Limb (tissue), 2 donors: ENCODE data around the gene MRPL2.
"Not testable (repeated sequence)": the region's sequence is repeated elsewhere in the genome, so short reads cannot be mapped to it uniquely, and the experiment has no call there.

Experiments used
- DNase-seq, 2 donors: peaks; one replicate each; pipeline ENCODE4 v3.0.0-alpha.2; 2016; ENCODE audit errors: extremely low spot score in 2 of 2

The MRPL2 gene

DNA sequence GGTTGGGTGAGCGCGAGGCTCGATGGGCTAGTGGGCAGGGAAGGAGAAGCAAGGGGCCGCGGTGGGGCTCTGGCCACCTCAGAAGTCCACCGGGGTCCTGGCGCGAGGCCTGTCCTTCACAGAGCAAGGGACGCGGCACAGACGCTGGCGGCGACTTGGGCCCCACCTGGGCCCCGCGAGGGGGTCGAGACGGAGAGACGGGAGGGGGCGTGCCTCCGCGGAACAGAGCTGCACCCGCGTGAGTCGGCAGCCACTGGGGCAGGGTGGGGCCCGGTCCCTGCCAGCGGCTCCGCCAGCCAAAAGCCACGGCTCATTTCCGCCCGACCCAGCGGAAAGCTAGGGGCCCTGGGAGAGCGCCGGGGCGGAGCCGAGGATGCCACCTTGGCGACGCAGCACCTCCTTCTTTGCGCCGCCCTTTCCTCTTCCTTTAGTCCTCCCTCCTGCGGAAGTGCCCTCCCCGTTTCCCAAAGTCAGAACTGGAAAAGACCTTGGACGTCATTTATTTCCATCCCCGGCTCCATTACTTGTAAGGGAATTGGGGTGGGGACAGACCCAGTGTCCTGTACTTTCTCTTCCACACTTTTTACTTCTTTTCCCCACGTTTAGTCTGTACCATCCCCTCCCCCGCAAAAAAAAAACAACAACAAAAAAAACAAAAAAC lies 5.6 kb downstream of the MRPL2 start, which contains the start of gene CUL7:
Gene CUL7 (minus strand): TSS at position 307 of the 661 bp plus-strand sequence. CDS start 1,063 bp downstream, outside the sequence.
- peak; percentile 95 to 97 for DNase-seq

DNA sequence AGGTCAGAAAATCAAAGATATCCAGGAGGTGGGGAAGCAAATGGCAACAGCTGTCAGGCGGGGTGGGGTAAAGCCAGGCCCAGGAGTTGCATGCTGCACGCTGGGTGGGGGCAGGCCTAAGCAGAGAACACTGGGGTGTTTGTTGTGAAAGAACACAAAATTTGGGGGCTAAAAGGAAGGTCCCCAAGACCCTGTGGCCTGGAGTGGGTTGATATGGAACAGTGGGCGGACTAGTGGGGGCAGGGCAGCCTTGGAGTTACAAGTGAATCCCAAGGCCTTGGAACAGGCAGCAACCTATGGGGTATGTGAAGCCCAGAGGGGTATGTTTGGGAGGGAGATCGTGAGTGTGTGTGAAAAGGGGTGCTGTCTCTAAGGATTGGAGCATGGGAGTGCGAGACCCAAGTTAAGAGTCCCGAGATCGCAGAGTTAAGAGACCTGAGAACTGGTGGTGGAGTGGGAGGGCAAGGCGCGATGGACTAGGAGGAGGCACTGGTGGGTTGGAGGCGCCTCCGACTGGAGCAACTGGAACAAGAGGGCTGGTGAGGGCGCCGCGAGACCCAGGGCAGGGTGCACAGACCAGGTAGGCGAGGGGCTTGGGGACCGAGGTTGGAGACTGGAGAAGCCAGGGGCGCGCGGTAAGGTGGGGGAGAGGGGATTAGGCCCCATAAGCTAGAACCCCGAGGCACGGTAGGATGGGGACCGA lies 6.2 kb downstream of the MRPL2 start:
- DNase-seq = peak in 1 of 2 donors; percentile 58

DNA sequence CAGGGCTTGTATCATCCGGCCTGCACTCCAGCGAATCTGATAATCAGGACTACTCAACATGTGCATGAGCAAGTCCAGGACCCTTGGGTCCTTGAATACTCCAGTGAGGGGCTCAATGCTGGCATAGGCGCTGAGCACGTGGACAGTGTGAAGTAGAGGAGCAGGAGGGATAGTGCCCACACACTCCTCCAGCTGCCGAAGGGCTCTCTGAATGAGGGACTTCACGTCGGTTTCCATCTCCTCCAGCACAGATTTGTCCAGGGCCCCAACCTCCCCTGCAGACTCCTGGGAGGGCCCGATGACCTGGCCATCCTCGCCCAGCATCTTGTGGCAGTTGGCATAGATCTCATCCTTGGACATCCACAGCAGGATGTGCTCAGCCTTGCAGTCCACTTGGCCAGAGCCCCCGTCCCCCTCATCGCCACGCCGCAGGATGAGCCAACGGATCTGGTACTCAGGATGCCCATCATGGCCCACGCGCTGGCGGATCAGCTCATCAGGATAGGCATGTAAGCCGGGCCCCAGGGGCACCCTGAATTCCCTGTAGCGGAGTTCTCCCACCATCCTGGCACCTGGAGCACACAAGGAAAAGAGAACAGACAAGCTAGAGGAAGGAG lies 6.9 kb downstream of the MRPL2 start:
- no peak for DNase-seq

DNA sequence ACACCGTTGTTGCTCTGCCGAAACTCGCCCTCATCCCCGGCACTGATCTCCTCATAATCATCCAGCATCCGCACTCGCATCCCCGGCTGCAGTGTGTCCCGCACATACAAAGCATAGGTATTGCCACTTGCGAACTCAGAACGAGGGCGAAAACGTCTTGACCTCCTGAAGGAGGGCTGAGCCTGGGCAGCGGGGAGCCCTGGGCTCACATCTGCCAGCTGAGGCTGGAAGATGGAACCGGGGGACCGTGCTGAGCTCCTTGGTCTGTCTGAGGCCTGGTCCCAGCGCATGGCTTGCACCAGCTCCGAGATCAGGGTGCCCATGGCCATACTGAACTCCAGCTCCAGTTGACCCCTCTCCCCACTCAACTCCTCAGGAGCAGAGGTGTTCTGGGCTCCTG lies 8.3 kb downstream of the MRPL2 start:
- no peak for DNase-seq

DNA sequence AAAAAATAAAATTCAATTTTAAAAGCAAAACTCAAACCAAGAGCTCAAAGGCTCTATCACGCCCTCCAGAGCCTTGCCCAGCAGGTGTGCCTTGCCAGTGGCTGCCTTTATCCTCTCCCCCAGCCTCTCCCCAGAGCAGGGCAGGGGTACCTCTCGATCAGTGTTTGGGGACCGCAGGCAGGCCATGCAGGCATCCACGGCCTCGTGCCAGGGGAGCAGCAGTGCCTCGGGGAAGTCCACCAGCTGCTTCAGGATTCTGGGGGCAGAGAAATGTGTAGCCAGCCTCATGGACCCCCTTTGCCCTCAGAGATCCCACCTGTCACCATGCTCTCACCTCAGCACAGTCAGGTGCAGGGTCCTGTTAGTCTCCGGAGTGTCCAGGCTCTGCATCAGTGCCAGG lies 11.2 kb downstream of the MRPL2 start:
- DNase-seq = no peak

DNA sequence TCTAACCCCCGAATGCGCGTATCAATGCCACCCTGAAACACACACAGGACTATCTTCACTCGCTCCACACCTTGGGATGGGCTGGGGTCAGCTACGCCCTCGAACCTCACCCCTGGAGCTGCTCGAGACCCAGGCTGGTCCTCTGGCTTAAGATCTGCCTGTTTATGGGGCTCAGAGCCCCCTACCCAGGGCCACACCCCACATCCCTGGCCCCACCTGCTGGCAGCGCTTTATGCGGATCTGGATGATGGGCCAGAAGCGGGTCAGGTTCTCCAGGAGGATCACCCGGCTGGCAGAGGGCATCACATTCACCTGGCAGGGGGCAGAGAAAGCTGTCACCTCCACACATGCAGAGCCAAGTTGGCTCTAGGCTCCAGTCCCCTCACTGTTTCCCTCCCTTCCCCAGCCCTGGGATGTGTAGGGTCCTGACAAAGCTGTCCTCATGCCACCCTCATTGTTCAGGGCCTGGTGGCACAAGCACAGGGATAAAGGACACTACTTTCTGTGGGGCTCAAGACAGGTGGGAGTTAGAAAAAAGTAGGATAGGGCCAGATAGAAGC lies 13.8 kb downstream of the MRPL2 start:
- no peak for DNase-seq

DNA sequence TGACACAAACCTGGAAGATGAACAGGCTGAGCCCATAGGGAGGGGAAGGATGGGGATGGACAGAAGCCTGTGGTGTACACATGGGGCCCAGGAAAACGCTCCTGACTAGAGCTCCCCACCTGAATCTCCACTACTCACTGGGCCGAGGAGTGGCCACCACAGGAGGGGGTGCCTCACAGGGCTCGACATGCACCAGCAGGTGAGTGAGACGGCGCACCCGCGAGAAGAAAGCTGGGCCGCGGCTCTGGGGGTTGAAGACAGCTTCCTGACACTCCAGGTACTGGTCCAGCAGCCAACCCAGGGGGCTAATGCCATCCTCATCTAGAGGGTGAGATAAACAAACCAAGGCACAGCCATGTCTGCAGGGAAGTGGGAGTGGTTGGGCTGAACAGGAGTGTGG lies 15.9 kb downstream of the MRPL2 start:
- DNase-seq = no peak

DNA sequence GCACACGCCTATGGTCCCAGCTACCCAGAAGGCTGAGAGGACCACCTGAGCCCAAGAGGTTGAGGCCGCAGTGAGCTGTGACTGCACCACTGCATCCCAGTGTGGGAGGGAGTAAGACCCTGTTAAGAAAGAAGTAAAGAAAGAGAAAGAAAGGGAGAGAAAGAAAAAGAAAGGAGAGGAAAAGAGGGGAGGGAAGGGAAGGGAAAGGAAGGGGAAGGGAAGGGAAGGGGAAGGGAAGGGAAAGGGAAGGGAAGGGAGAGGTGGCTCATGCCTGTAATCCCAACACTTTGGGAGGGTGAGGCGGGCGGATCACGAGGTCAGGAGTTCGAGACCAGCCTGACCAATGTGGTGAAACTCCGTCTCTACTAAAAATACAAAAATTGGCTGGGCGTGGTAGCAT lies 17.8 kb downstream of the MRPL2 start:
- DNase-seq = not testable (repeated sequence)

DNA sequence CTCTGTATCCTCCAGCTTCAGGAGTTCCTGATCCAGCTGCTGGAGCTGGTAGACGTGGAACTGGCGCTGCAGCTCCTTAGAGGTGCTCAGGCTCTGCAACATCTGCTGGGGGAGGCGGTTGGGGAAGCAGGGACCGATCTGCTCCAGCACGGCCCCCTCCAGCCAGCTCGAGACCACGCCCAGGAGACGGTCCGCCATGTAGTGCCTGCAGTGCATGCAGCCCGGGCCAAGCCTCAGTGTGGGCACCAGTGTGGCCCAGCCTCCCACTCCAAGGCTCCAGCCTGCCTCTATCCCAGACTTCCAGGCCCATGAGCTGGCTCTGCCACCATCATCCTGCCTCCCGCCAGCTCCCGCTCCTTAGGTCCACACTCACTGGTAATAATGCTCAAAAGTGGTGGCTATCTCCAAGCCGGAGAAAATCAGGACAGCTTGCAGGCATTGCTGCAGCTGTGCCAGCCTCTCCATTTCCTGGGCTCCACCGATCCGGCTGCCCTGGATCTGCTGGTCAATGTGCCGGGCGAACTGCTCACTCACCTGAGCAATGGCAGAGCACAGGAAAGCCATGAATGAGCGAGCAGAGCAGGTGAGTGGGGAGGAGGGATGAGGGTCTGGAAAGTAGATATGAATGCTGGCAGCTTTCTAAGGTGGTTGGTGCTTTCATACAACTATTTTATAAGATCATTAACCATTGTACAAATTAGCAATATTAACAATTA lies 18.5 kb downstream of the MRPL2 start:
- DNase-seq = no peak

DNA sequence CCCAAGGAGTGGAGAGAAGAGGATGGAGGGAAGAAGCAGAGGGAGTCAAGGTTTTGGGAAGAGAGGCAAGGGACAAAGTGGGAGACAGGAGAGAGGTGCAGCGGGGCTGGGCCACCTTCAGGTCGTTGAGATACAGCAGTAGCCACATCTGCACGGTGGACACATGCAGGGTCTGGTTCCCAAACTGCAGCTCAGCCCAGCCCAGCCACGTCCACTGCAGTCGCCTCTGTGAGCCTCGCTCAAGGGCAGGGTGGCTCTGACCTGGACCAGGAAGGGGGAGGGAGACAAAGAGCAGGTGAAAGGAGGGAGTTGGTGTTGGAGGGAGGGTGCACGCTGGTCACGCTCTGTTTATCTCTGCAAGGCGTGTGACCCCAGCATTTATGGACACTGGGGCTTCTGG lies 20.5 kb downstream of the MRPL2 start:
- no peak for DNase-seq

DNA sequence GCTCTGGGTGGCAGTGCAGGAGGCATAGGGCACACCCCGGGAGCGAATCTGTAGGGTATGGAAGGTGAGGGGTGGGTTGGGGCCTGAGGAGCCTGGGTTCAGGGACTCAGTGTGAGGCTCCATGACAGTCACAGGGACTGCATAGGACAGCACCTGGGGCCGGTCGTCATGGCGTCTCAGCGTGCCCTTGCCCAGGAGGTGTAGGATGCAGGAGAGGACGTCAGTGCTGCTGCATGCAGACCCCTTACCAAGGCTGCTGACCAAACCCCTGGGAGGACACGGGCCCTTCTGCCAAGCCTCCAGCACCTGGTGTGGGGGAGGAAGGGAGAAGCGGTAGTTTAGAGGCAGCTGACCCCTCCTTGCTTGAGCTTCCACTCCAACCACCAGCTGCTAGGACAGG lies 21.5 kb downstream of the MRPL2 start:
- no peak for DNase-seq

DNA sequence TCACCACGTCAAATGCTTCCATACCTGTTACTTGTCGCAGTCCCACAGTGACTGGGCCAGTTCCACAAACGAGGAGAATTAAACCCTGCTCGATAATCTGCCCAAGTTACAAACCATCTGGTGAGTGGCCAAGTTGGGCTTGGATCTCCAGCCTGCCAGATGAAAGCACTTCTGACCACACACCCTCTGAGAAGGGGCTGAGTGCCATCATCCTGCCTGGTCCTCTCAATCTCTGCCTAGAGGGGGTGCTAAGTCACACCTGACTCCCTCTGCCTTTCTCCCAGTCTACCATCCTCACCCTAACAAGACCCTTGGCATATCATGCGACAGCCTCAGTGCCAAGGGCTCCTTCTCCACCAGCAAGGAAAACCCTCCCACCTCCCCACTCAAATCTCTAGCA lies 22.0 kb downstream of the MRPL2 start:
- no peak for DNase-seq

DNA sequence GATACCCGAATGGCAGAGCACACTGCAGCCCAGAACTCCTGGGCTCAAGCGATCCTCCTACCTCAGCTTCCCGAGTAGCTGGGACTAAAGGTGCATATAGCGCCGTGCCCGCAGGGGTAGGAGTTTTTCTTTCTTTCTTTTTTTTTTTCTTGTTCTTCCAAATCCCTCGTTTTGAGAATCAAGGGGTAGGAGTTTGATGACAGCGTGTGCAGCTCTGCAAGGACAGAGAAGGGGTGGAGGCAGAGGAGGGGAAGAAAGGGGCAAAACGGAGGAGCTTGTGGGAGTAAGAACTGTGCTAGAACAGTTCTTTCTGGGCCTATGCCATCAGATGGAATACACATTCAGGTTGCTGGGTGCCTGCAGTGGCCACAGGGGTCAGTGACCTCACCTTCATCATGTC lies 22.5 kb downstream of the MRPL2 start:
- no peak for DNase-seq

DNA sequence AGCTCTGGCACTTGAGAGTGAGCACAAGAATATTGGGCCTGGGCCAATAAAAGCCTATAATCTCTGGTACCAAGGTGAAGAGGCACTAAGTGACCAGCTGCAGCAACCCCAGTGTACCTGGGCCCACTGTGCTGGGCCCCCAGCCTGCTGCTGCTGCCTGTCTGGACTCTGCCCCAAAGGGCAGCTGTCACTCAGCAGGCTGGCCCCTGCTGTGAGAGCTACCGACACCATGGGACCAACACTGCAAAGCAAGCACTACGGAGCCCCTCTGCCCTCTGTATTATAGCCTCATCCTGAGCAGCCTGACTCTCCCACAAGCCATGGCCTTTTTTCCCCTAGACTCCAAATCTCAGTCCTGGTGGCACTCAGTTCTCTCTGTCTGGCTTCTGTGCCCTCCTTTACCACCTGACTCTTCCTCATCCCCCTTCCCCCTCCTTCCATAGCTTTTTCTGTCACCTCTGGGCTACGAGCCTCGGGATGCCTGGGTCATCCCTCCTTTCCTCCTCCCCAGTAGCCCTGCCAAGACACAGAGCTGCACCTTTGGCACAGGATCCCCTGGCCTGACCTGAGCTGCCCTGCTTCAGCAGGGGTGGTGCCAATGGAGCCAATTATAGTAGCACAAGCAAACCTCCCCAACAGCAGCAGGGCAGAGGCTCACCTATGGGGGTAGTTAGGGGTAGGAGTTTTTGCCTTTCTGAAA lies 23.6 kb downstream of the MRPL2 start:
- DNase-seq = no peak

DNA sequence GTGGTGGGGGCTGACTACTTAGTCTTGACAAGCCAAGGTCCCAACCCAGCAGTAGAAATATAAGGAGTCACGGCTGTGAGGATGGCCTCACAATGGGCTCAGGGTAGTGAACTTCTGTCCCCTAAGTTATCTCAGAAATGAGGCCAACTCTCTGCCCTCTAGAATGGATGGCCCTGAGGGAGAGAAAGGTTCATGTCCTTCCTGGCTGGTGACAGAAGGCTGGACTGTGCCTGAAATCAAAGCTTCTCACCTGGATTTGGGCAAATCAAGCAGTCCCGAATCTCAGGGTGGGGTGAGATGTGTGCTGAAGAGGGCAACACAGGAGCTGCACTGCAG lies 25.1 kb downstream of the MRPL2 start:
- no peak for DNase-seq

DNA sequence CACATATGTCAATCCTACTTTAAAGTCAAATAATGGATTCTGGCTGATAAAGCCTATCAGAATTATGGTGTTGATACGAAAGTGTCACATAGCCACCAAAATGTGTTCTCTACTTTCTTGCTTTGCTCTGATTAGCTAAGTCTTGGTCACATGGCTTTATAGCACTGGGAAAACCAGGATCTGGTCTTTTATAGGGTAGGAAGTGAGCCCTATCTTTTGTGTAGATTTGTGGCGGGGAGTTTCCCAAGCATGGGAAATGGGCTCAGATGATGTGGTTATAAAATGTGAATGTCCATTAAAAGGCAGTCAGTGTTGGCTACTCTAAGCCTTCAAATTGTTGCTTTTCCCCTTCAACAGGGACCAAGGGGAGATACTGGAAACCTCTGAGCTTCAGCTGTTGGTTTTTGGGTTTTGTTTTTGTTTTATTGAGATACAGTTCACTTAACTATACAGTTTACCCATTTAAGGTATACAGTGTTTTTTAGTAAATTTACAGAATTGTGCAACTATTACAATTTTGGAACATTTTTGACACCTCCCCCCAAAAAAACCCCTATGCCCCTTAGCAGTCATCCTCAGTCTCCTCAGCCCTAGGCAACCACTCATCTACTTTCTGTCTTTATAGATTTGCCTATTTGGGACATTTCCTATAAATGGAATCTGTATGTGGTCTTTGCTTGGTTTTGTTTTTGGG lies 25.6 kb downstream of the MRPL2 start:
- DNase-seq = no peak

DNA sequence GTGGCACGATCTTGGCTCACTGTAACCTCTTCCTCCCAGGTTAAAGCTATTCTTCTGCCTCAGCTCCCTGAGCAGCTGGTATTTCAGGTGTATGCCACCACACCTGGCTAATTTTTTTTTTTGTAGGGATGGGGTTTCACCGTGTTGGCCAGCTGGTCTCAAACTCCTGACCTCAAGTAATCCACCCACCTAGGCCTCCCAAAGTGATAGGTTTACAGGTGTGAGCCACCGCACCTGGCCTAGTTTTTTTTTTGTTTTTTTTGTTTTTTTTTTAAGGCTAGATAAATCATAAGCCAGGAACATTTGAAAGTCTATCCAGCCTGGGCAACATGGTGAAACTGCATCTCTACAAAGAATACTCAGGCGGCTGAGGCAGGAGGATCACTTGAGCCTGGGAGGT lies 26.9 kb downstream of the MRPL2 start:
- no peak for DNase-seq

DNA sequence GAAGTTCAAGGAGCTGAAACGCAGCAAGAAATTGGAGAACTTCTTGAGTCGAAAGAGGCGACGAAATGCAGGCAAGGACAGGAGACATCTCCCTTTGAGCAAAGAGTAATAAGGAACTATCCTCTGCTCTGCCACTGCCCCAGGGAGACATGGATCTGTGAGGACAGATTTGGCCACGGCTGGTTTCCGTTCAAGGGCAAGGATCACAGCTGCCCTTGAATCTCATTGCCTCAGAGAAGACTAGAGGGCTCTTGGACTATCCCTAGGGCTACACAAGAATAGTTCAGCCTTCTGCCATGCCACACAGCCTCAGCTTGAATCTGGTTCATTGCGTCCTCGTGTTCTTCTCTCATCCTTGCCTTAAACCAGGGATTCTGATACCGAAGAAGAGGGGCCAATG lies 30.1 kb downstream of the MRPL2 start:
- DNase-seq = no peak

DNA sequence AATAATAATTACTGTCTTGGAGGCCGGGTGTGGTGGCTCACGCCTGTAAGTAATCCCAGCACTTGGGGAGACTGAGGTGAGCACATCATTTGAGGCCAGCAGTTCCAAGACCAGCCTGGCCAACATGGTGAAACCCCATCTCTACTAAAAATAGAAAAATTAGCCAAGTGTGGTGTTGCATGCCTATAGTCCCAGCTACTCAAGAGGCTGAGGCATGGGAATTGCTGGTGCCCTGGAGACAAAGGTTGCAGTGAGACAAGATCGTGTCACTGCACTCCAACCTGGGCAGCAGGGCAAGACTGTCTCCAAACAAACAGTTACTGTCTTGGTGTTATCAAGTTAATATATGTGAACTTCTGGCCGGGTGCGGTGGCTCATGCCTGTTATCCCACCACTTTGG lies 32.9 kb downstream of the MRPL2 start:
- DNase-seq = no peak

DNA sequence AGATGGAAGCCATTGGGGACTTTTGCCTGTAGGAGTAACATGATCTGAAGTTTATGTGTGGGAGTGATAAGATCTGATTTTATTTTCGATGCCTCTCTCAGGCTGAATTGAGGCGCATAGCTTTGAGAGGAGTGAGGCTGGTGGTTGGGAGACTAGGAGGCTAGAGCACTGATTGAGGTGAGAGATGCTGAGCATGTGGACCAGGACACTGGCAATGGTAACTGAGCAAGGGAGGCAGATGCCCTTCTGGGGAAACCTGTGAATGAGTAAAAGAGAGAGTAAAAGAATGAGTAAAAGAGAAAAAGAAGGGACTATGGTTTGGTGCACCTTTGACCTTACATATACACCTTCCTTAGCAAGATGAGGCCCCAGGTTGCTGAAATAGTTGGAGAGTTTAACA lies 34.8 kb downstream of the MRPL2 start:
- no peak for DNase-seq
